Thyroid gland (tissue), 4 donors: Measurements from ENCODE around the gene ZNF83.

Experiments
- POLR2A ChIP-seq, 2 donors: fragments of 450-650 bp; IDR thresholded peaks; one replicate each; pipeline ENCODE4 v1.6.1; 2017; ENCODE audit warnings: antibody characterized with exemption in 2 of 2, mild to moderate bottlenecking in 2 of 2, moderate library complexity in 1 of 2
- TF ChIP-seq, protein P1 (sequence below), 6 experiments: fragments of 200-600 bp in 3 of 6; fragments of 450-650 bp in 3 of 6; sonication (generic) in 3 of 6; IDR thresholded peaks; one replicate each; pipeline ENCODE4 v1.5.1; 2016 to 2019; ENCODE audit warnings: antibody characterized with exemption in 6 of 6, mild to moderate bottlenecking in 2 of 6, inconsistent platforms in 1 of 6, moderate library complexity in 1 of 6

DNA sequence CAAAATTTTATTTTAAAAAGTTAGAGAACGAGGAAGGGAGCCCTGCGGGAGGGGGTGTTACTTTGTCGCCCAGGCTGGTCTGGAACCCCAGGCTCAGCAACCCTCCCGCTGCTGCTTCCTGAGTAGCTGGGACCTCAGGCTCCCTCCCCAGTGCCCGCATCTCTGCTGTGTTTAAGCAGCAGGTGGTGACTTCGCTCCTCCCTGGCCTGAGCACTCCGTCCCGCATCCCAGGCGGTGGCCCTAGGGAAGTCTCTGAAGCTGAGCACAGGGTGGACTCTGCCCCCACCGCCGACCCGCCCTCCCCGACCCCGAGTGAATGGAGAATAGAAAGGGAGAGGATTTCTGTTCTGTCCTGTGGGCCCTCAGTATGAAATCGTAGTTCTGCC, 37.5 kb downstream of the ZNF83 start:
- TF ChIP-seq, protein P1, sequence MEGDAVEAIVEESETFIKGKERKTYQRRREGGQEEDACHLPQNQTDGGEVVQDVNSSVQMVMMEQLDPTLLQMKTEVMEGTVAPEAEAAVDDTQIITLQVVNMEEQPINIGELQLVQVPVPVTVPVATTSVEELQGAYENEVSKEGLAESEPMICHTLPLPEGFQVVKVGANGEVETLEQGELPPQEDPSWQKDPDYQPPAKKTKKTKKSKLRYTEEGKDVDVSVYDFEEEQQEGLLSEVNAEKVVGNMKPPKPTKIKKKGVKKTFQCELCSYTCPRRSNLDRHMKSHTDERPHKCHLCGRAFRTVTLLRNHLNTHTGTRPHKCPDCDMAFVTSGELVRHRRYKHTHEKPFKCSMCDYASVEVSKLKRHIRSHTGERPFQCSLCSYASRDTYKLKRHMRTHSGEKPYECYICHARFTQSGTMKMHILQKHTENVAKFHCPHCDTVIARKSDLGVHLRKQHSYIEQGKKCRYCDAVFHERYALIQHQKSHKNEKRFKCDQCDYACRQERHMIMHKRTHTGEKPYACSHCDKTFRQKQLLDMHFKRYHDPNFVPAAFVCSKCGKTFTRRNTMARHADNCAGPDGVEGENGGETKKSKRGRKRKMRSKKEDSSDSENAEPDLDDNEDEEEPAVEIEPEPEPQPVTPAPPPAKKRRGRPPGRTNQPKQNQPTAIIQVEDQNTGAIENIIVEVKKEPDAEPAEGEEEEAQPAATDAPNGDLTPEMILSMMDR (IDR thresholded peaks at IDR 0.05), result no peak
- TF ChIP-seq POLR2A (IDR thresholded peaks at IDR 0.05), result no peak
